Measurements from ENCODE around the gene GID4.

DNA sequence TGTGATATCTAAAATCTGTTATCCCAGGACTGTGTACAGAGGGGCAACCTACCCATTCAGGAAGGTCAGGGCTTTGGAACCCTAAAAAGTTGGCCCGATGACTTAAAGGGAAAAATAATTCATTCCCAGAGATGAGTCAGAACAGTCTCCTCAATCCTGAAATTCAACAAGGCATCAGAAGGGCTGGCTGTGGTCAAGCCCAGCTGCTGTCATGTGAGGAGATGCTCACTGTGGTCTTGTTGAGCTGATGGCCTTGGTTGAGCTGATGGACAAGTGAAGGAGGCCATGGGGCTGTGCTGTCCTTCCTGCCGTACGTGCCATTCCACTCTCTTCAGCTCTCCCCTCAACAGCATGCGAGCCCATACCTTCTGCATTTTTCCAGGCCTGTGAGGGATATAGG, 27.7 kb downstream of the GID4 start:
- TF ChIP-seq, protein P1, sequence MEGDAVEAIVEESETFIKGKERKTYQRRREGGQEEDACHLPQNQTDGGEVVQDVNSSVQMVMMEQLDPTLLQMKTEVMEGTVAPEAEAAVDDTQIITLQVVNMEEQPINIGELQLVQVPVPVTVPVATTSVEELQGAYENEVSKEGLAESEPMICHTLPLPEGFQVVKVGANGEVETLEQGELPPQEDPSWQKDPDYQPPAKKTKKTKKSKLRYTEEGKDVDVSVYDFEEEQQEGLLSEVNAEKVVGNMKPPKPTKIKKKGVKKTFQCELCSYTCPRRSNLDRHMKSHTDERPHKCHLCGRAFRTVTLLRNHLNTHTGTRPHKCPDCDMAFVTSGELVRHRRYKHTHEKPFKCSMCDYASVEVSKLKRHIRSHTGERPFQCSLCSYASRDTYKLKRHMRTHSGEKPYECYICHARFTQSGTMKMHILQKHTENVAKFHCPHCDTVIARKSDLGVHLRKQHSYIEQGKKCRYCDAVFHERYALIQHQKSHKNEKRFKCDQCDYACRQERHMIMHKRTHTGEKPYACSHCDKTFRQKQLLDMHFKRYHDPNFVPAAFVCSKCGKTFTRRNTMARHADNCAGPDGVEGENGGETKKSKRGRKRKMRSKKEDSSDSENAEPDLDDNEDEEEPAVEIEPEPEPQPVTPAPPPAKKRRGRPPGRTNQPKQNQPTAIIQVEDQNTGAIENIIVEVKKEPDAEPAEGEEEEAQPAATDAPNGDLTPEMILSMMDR (IDR thresholded peaks at IDR 0.05): no peak
- TF ChIP-seq POLR2A (IDR thresholded peaks at IDR 0.05): no peak

Measured in Peyer's patch (tissue), 4 donors.